ENCODE results near the gene CCHCR1.
"Not testable (repeated sequence)": the region's sequence is repeated elsewhere in the genome, so short reads cannot be mapped to it uniquely, and the experiment has no call there.

DNA sequence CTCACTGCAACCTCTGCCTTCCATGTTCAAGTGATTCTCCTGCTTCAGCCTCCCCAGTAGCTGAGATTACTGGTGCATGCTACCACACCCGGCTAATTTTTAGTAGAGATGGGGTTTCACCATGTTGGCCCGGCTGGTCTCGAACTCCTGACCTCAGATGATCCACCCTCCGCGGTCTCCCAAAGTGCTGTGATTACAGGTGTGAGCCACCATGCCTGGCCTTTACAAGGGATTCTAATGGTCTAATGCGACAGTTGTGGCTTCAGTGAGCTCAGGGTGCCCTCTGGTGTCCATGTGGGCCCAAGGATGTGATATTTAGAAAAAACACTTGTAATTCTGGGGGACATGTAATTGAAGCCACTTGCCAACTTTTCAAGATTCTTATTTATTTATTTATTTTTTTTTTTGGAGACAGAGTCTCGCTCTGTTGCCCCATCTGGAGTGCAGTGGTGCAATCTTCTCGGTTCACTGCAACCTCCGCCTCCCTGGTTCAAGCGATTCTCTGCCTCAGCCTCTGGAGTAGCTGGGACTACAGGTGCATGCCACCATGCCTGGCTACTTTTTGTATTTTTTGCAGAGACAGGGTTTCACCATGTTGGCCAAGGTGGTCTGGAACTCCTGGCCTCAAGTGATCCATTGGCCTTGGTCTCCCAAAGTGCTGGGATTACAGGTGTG is 35.0 kb upstream of the CCHCR1 start:
- TF ChIP-seq POLR2AphosphoS5, POLR2A (IDR thresholded peaks at IDR 0.05): not testable (repeated sequence)
- TF ChIP-seq, protein P1, sequence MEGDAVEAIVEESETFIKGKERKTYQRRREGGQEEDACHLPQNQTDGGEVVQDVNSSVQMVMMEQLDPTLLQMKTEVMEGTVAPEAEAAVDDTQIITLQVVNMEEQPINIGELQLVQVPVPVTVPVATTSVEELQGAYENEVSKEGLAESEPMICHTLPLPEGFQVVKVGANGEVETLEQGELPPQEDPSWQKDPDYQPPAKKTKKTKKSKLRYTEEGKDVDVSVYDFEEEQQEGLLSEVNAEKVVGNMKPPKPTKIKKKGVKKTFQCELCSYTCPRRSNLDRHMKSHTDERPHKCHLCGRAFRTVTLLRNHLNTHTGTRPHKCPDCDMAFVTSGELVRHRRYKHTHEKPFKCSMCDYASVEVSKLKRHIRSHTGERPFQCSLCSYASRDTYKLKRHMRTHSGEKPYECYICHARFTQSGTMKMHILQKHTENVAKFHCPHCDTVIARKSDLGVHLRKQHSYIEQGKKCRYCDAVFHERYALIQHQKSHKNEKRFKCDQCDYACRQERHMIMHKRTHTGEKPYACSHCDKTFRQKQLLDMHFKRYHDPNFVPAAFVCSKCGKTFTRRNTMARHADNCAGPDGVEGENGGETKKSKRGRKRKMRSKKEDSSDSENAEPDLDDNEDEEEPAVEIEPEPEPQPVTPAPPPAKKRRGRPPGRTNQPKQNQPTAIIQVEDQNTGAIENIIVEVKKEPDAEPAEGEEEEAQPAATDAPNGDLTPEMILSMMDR (IDR thresholded peaks at IDR 0.05) = peak in 3 of 4 experiments; percentile 56 to 66 (median 61)
